ENCODE measurements around the gene AZIN2.
A peak's percentile ranks its signal among the peaks of the same experiment; 100 is the strongest.
"Not testable (repeated sequence)": the region's sequence is repeated elsewhere in the genome, so short reads cannot be mapped to it uniquely, and the experiment has no call there.

AZIN2 gene

GRCh38 chr1:33080885-33081553 lies at the start of gene AZIN2:
AZIN2 (plus strand) TSS chr1:33081153; CDS start chr1:33082250, 1,097 bp downstream.
- DNase-seq (ENCODE audit: low read depth in 2 of 2): peak; percentile 96 to 97

- DNase-seq (ENCODE audit: low read depth in 2 of 2): no peak
Observed at GRCh38 chr1:33031506-33031905, 49.4 kb upstream of the AZIN2 start.

DNA sequence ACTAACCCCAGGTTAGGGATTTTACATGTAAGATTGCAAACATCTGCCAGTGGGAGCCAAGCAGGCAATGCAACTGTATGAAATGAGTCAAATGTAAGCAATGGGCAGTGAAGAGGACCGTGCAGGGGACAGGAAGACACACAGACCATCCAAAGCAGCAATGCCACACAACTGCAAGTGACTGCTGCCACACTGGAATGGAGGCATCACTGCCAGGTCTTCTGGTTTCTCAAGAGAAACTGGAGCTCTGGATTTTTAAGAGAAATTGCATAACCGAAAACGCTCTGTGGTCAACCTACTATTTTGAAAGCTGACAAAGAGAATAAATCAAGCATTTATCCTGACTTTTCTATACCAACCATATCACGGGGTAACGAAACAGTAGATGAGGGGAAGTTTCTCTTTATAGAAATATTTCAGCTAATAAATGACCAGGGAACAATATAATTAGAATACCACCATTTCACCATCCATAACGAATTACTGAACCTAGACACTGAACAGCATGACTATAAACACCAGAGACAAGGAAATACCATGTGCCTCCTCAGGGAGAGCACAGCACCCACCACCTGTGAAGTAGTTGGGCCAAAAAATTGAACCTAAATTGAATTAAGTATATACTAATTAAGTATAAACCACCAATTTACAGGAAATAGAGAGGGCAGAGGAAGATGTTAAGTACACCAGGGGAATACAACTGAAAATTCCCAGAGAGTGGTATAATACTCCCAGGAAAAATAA lies 48.7 kb upstream of the AZIN2 start:
- no peak for DNase-seq (ENCODE audit: low read depth in 2 of 2)

DNA sequence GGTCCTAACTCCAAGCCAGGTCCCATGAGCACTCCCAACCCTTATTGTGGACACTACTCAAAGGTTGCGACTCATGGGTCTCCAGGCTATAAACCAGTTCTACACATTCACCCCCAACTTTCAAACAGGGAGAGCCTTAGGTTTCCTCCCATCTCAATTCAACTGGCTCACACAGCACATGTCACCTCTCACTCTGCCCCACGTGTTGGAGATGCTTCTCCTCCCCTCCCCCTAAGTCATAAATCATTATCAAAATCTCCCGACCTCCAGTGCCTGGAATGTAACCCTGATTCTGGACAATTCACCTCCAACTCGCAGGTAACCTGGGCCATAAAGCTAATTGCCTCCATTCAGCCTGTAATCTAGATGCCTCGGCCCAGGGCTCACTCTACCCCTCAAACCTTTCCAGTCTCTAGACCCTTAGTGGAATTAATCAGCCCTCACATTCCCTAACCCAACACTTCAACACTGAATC lies 44.9 kb upstream of the AZIN2 start:
- peak in 1 of 2 experiments; percentile 12 for DNase-seq (ENCODE audit: low read depth in 2 of 2)

- peak; percentile 82 to 95 for DNase-seq (ENCODE audit: low read depth in 2 of 2)
Observed at GRCh38 chr1:33036526-33037503, 44.1 kb upstream of the AZIN2 start, which contains the start of gene AK2. AK2 (minus strand) TSS chr1:33036883; CDS start chr1:33036828, 55 bp downstream.

GRCh38 chr1:33039840-33040239 lies 41.1 kb upstream of the AZIN2 start:
- no peak for DNase-seq (ENCODE audit: low read depth in 2 of 2)

DNA sequence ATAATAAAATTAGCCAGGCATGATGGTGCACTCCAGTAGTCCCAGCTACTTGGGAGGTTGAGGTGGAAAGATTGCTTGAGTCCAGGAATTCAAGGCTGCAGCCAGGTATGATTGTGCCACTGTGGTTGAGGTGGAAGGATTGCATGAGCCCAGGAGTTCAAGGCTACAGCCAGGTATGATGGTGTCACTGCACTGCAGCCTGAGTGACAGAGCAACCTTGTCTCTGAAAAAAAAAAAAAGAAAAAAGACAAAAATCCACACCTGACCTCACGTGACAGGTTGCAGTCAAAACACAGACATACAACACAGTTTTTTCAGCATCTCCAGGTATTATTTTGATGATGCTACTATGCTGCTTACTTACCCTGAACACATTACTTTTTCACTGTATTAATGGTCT lies 39.9 kb upstream of the AZIN2 start:
- no peak for DNase-seq (ENCODE audit: low read depth in 2 of 2)

DNA sequence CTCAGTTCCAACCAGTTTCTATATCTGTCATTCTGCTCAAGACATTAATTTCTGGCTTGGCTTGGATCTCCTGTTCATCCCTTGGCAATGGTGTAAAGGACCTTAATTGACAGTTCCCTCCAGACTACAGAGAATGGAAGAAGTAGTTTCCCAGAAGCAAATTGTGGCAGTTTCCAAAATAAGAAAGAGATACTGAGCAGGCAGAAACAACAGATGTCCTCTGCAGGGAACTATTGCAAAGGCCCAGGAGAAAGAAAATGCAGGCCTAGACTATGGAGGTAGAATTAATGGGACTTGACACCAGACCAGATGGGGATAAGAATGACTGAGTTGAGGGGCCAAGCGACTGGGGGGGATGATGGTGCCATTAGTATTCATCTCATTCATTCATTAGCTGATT lies 38.1 kb upstream of the AZIN2 start:
- DNase-seq (ENCODE audit: low read depth in 2 of 2): no peak

DNA sequence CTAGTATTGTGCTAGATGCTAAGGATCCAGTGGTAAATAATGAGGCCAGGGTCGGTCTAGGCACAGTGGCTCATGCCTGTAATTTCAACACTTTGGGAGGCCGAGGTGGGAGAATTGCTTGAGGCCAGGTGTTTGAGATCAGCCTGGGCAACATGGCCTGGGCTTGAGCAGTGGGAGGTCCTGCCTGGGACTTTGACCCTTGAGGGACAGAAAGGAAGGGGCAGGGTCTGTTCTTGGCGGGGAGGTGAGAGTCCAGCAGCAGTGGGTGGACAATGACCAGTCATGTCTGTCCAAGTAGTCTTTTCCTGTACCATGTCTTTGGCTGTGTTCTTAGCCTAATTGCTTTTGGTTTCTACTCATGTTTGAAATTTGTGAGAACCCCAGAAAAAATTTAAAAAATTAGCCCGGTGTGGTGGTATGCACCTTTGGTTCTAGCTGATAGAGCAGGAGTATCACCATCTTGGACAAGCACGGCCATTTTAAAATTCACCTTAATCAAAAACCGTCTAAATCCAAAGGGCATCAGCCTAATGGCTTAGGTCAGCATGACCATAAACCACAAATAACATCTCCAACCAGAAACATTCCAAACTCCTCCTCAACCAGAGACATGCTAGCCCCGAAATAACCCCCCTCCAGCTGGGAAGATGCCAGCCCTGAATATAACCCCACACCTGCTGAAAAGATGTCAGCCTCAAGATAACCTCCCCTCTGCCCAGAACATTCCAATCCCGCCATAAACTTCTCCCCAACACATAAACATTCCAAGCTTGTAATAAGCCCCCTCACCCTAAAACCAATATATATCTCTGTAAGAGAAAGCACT lies 37.5 kb upstream of the AZIN2 start:
- DNase-seq (ENCODE audit: low read depth in 2 of 2): no peak

GRCh38 chr1:33045246-33045645 lies 35.7 kb upstream of the AZIN2 start:
- no peak for DNase-seq (ENCODE audit: low read depth in 2 of 2)

DNA sequence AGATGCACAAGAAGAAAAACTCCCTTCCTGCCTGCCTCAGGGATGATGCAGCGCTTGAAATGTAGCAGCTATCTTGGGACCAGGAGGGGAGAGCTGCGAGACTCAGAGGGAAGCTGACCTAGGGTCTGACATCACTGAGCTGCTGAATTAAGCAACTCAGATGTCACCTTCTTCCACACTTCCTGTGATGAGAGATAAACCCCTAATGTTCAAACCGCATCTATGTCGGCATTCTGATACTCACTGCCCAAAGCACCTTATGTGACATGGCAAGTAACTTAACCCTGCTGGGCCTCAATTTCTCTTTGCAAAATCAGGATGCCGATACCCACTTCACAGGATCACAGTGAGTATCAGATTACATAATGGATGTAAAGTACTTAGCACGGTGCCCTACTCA lies 35.1 kb upstream of the AZIN2 start:
- DNase-seq (ENCODE audit: low read depth in 2 of 2): no peak

DNA sequence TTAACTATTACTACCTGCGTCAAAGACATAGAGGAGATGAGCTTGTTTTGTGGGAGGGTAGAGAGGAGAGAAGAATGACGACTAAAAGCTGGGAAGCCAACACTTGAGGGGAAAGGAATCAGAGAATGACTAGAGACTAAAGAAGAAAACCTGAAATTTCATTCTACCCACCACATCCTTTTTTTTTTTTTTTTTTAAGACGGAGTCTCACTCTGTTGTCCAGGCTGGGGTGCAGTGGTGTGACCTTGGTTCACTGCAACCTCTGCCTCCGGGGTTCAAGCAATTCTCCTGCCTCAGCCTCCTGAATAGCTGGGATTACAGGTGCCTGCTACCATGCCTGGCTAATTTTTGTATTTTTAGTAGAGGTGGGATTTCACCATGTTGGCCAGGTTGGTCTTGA lies 34.7 kb upstream of the AZIN2 start:
- DNase-seq (ENCODE audit: low read depth in 2 of 2): not testable (repeated sequence)

DNA sequence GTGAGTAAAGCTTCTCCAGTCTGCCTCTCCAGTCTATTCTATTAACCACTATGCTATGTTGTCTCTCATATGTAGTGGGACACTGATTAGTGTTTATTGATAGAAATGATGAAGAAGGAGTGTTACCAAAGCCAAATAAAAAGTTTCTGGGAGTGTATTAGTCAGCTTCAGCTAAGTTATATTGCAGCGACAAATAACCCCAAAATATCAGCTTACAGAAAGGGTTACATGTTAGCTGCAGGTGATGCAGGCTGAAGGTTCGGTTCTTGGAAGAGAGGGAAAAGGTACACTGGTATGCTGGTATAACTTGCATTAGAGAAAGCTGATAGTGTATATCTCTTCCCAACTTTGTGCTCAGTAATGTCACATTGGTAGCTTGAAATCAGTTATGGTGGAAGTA lies 33.7 kb upstream of the AZIN2 start:
- DNase-seq (ENCODE audit: low read depth in 2 of 2): no peak

GRCh38 chr1:33047839-33048305 lies 33.1 kb upstream of the AZIN2 start:
- no peak for DNase-seq (ENCODE audit: low read depth in 2 of 2)

DNA sequence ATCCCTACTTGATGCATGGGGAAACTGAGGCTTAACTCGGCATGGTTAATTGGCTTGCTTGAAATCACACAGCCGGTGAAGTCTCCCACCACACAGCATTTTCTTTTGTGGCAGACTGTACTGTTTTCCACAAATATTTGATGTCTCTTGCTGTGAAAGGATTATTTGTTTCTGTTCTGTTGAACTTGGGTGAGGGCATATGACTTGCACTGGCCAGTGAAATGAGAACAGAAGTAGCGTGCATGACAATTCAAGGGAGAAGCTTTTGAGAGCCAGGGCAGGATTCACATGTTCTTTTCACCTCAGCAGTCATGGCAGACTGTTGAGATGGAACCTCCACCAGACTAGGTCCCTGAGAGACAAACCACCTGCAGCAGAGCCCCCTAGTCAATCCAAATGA lies 32.5 kb upstream of the AZIN2 start:
- DNase-seq (ENCODE audit: low read depth in 2 of 2): no peak

DNA sequence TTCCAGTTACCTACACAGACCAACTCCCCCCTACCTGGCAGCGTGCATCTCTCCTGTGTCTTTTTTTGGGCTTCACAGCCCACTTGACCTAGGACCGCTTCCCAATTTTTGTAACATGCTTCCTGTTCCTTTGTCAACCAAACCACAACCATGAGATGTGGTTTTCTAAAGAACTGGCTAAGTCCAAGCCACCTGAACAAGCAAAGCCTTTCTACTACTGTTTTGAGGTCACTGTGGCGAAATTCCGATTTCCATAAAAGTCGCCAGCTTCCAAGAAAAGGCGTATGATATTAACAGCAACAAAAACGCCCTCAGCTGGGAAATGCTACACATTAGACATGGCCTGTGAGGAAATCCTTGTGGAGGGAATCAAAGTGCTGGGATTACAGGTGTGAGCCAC lies 31.6 kb upstream of the AZIN2 start:
- no peak for DNase-seq (ENCODE audit: low read depth in 2 of 2)

- no peak for DNase-seq (ENCODE audit: low read depth in 2 of 2)
Observed at GRCh38 chr1:33050221-33051076, 30.5 kb upstream of the AZIN2 start.

- peak in 1 of 2 experiments; percentile 10 for DNase-seq (ENCODE audit: low read depth in 2 of 2)
Observed at GRCh38 chr1:33055210-33056008, 25.5 kb upstream of the AZIN2 start.

DNA sequence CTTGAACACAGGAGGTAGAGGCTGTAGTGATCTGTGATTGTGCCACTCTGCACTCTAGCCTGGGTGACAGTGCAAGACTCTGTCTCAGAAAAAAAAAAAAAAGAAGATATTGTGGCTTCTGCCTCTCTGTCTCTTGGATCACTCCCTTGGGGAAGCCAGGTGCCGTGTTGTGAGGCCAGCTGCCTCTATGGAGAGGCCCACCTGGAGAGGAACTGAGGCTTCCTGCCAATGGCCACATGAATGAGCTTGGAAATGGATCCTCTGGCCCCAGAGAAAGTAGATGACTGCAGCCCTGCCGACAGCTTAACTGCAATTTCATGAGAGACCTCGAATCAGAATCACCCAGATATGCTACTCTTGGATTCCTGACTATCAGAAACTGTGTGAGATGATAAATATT lies 24.5 kb upstream of the AZIN2 start:
- DNase-seq (ENCODE audit: low read depth in 2 of 2): no peak

All from stimulated activated CD4-positive, alpha-beta T cell treated with anti-CD3 and anti-CD28 coated beads, Interleukin-12 subunit alpha, Interleukin-12 subunit beta, amount 100 ng/mL, for 24 hours (primary cell).